PC-9 (cell line): ENCODE measurements around the gene DNAJC17. TPM values are rescaled to one million over a fixed set of nuclear protein-coding genes. Genes with fewer than 3 reads are reported as not detected.

ENCODE experiments used
- BruUV-seq: library from RNA; stranded (reverse); fragments of 400-500 nt; replicated peaks from 2 replicates; lab custom pipeline; 2021; lab: Mats Ljungman, UMichigan
- CTCF ChIA-PET: fragments of 300-600 bp; sonication (Branson Sonifier 250); formaldehyde crosslinking; loops from one replicate; lab custom pipeline; 2022; ENCODE audit warnings: antibody characterized with exemption; lab: Charles Lee
- POLR2A ChIA-PET: fragments of 300-600 bp; sonication (Branson Sonifier 250); formaldehyde crosslinking; loops from one replicate; lab custom pipeline; 2022; ENCODE audit warnings: antibody characterized with exemption; ENCODE audit not compliant: unreplicated experiment; lab: Charles Lee
- DNase-seq, 2 experiments: peaks; one replicate each; pipeline versions ENCODE4 v3.0.0 to v3.0.0-alpha.2; 2015 to 2022; ENCODE audit warnings: mixed read lengths in 1 of 2
- H2AFZ ChIP-seq: fragments of 200-600 bp; sonication (generic); 2 replicates; pipeline ENCODE4 v1.8.1; 2017; ENCODE audit warnings: antibody characterized with exemption
- H3F3A ChIP-seq: fragments of 200-600 bp; sonication (generic); 2 replicates; pipeline ENCODE4 v1.8.1; 2017; ENCODE audit warnings: antibody characterized with exemption, mild to moderate bottlenecking, low read depth; ENCODE audit not compliant: insufficient read depth
- H3K27ac ChIP-seq: fragments of 200-600 bp; sonication (generic); 2 replicates; pipeline ENCODE4 v1.6.1; 2016; ENCODE audit warnings: mixed run types
- H3K27me3 ChIP-seq: fragments of 200-600 bp; sonication (generic); 2 replicates; pipeline ENCODE4 v1.6.1; 2016; ENCODE audit warnings: low read depth, mixed run types; ENCODE audit not compliant: insufficient read depth
- H3K36me3 ChIP-seq: fragments of 200-600 bp; sonication (generic); 2 replicates; pipeline ENCODE4 v1.6.1; 2016; ENCODE audit warnings: low read depth, mixed run types
- H3K4me1 ChIP-seq: fragments of 200-600 bp; sonication (generic); replicated peaks from 2 replicates; pipeline ENCODE4 v1.6.1; 2016; ENCODE audit warnings: mixed run types; ENCODE audit not compliant: insufficient read depth
- H3K4me2 ChIP-seq: fragments of 200-600 bp; sonication (generic); 2 replicates; pipeline ENCODE4 v1.6.1; 2017; ENCODE audit warnings: mixed run types
- H3K4me3 ChIP-seq: fragments of 200-600 bp; sonication (generic); 2 replicates; pipeline ENCODE4 v1.6.1; 2016; ENCODE audit warnings: mixed run types
- H3K79me2 ChIP-seq: fragments of 200-600 bp; sonication (generic); 2 replicates; pipeline ENCODE4 v1.6.1; 2017; ENCODE audit warnings: low read depth, mixed run types
- H3K9me2 ChIP-seq: fragments of 200-600 bp; sonication (generic); 2 replicates; pipeline ENCODE4 v1.8.1; 2017; ENCODE audit warnings: mild to moderate bottlenecking; ENCODE audit not compliant: insufficient read depth
- H3K9me3 ChIP-seq: fragments of 200-600 bp; sonication (generic); 2 replicates; pipeline ENCODE4 v1.8.1; 2016; ENCODE audit warnings: low read depth; ENCODE audit not compliant: insufficient read depth
- H4K20me1 ChIP-seq: fragments of 200-600 bp; sonication (generic); 2 replicates; pipeline ENCODE4 v1.8.1; 2017; ENCODE audit not compliant: insufficient read depth
- CTCF ChIP-seq: fragments of 200-600 bp; sonication (generic); conservative IDR thresholded peaks from 2 replicates; pipeline ENCODE4 v1.6.1; 2017; ENCODE audit warnings: mixed run types, antibody characterized with exemption, mild to moderate bottlenecking, moderate library complexity
- EZH2 ChIP-seq: fragments of 200-600 bp; sonication (generic); IDR thresholded peaks from 2 replicates; pipeline ENCODE4 v1.8.0; 2017; ENCODE audit warnings: antibody characterized with exemption, low read depth
- intact Hi-C: fragments of 100-400 bp; cut with micrococcal nuclease; formaldehyde crosslinking; loops from one replicate; pipeline ENCODE4 v1.10.0; 2022; ENCODE audit not compliant: unreplicated experiment
- total RNA-seq: library from RNA; stranded (reverse); gene quantifications from 2 replicates; pipeline ENCODE4 v1.2.3, GENCODE V29; 2021

DNAJC17 gene
- total RNA-seq, 1 experiment from 2014 or later, result 27.4 TPM

DNA sequence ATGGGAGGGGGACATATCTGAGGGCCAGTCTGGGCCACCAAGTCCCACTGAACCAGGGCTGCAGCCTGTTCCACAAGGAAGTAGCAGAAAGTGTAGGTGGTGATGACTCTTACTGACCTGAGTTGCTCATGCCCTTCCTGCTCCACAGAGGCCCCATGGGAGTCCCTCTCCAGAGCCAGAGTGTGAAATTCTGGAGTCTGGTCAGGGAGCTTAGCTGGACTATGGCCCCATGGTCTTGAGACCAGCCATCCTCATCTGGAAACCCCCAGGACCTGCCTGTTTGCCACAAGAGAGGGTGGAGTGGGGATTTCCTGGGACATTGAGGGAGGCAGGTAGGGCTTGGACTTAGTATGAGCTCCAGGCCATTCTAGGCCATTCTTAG lies 39.6 kb upstream of the DNAJC17 start:
- DNase-seq, result no peak
- Histone ChIP-seq H3K9me3 (no peaks in the 10 kb centered on the region), H3K4me1 (peaks cover 31% of the 10 kb centered on the region), H3K4me3 (peak overlapping the region; percentile 71; the same call in 1 of the 2 replicates), H3F3A (peaks cover 23% of the 10 kb centered on the region), H3K27ac (peak overlapping the region; percentile 93), H3K4me2 (peak overlapping the region; percentile 100), H4K20me1 (0 out of 2 replicates have a peak, but pooled peaks cover 5% of the 10 kb centered on the region), H3K36me3 (no peaks in the 10 kb centered on the region; the same call in 1 of the 2 replicates), H3K79me2 (peaks cover 83% of the 10 kb centered on the region), H3K9me2 (no peaks in the 10 kb centered on the region), H2AFZ (no peak overlapping the region), H3K27me3 (no peaks in the 10 kb centered on the region)
- intact Hi-C loops, result loop anchor here (1.0 kb wide), 3 partner anchors 10 to 60 kb away; no protein-coding TSS in a partner anchor
- POLR2A ChIA-PET, result interaction anchor here (0.6 kb wide), 1 partner anchor 8 kb away, joined by 4 read pairs; no protein-coding TSS in a partner anchor
- no TSS peak for BruUV-seq
- CTCF ChIA-PET, result interaction anchor here (0.5 to 1.7 kb wide), 4 partner anchors 10 to 1744 kb away, joined by 3 to 7 read pairs (median 6); no protein-coding TSS in a partner anchor
- no peak for TF ChIP-seq EZH2
- no peak for TF ChIP-seq CTCF

DNA sequence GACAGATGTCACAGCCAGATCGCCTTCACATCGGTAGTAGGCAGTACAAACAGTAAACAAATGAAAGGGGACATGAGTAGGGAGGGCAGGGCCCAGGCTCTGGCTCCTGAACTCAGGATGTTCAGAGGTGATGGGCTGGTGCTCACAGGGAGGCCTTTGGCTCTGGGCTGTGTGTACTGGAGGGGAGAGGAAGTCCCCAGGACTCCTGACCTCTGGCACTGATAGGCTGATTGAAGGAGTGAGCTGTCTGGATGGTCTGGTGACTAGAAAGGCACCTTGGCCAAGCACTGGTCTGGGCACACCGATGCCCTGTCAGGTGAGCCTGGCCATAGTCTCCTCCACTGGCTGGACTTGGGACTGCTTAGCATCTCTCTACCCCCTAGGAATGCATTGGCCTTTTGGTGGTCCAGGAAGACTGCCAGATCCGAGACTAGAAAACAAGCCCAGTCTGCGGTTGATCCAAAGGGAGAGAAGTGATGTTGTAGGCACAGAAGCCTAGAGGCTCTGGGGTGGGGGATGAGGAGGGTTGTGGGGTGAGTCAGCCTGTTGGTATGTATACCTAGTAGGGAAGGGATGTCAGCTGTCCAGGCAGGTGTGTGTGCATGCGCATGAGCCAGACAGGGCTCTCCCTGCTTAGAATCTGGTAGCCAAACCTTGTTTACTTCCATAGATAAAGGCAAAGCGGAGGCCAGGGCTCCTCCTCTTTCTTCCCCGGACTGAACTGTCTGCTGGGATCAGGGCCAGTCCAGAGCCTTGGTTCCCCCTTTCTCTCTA lies 38.4 kb upstream of the DNAJC17 start:
- Histone ChIP-seq H3F3A (peaks cover 23% of the 10 kb centered on the region), H3K9me2 (no peaks in the 10 kb centered on the region), H3K4me1 (peaks cover 31% of the 10 kb centered on the region), H2AFZ (no peak overlapping the region), H3K9me3 (no peaks in the 10 kb centered on the region), H3K36me3 (no peaks in the 10 kb centered on the region; the same call in 1 of the 2 replicates), H3K4me3 (peak overlapping the region; percentile 71), H4K20me1 (0 out of 2 replicates have a peak, but pooled peaks cover 5% of the 10 kb centered on the region), H3K27me3 (no peaks in the 10 kb centered on the region), H3K79me2 (peaks cover 75% of the 10 kb centered on the region), H3K4me2 (peak overlapping the region; percentile 100), H3K27ac (peak overlapping the region; percentile 93)
- ChIA-PET POLR2A (no interaction called here), CTCF (interaction anchor here (0.6 to 1.7 kb wide), 4 partner anchors 11 to 166 kb away, joined by 3 to 7 read pairs (median 4); no protein-coding TSS in a partner anchor)
- TF ChIP-seq CTCF (no peak), EZH2 (no peak)
- intact Hi-C loops, result loop anchor here (1.0 kb wide), 2 partner anchors 19 to 58 kb away; no protein-coding TSS in a partner anchor
- peak; percentile 85 to 90 for DNase-seq
- BruUV-seq, result no TSS peak

- Histone ChIP-seq H3K9me2 (no peaks in the 10 kb centered on the region), H4K20me1 (0 out of 2 replicates have a peak, but pooled peaks cover 5% of the 10 kb centered on the region), H2AFZ (no peak overlapping the region), H3K9me3 (no peaks in the 10 kb centered on the region), H3K36me3 (no peaks in the 10 kb centered on the region; the same call in 1 of the 2 replicates), H3K27ac (peak overlapping the region; percentile 93), H3K27me3 (no peaks in the 10 kb centered on the region), H3K79me2 (peaks cover 68% of the 10 kb centered on the region), H3K4me2 (peak overlapping the region; percentile 100), H3K4me3 (peak overlapping the region; percentile 71), H3K4me1 (peaks cover 31% of the 10 kb centered on the region), H3F3A (peaks cover 23% of the 10 kb centered on the region)
- no peak for DNase-seq
- TF ChIP-seq EZH2 (no peak), CTCF (no peak)
- intact Hi-C loops, result no loop called here
- CTCF ChIA-PET, result interaction anchor here (1.0 kb wide), 1 partner anchor 17 kb away, joined by 3 read pairs; the partner anchor contains the start of gene PPP1R14D
- POLR2A ChIA-PET, result no interaction called here
- BruUV-seq, result no TSS peak
These were observed 37.8 kb upstream of the DNAJC17 start for GRCh38 chr15:40845036-40845435.
